ENCODE measurements around the gene DAPK2.
"Not testable (repeated sequence)": the region's sequence is repeated elsewhere in the genome, so short reads cannot be mapped to it uniquely, and the experiment has no call there.

Gene DAPK2

DNA sequence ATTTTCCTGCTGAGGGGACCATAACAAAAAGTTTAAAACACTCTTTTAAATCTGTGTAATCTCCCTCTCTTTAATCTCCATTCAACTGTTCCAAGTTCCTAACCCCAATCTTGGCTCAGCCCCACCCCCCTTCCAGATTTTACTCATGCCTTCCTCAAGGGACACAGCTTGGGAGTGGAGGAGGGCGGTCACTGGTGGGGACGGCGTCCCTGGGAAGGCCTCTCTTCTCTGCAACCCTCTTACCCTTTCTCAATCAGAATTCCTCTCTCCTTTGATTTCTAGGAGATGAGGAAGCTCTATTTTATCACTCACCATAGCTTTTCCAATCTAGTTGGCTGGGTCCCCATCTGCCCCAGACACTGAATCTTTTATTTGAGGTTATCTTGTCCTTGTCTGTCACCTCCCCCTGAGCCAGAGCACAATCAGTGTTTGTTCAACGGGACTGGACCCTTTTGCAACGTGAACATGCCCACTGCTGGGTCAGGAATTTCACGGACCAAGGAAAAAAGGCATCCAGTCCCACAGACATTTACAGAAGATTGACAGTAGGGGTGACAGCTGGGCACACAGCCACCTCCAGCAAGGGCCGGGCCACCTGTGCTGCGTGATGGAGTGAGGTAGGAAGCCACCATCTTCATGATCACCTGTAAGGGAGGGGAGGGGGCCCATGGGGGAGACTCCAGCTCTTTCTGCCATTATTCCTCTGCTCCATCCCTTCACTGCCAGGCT is 128.5 kb downstream of the DAPK2 start:
- no peak for DNase-seq (ENCODE audit: low read depth in 1 of 2, low spot score in 1 of 2)

DNA sequence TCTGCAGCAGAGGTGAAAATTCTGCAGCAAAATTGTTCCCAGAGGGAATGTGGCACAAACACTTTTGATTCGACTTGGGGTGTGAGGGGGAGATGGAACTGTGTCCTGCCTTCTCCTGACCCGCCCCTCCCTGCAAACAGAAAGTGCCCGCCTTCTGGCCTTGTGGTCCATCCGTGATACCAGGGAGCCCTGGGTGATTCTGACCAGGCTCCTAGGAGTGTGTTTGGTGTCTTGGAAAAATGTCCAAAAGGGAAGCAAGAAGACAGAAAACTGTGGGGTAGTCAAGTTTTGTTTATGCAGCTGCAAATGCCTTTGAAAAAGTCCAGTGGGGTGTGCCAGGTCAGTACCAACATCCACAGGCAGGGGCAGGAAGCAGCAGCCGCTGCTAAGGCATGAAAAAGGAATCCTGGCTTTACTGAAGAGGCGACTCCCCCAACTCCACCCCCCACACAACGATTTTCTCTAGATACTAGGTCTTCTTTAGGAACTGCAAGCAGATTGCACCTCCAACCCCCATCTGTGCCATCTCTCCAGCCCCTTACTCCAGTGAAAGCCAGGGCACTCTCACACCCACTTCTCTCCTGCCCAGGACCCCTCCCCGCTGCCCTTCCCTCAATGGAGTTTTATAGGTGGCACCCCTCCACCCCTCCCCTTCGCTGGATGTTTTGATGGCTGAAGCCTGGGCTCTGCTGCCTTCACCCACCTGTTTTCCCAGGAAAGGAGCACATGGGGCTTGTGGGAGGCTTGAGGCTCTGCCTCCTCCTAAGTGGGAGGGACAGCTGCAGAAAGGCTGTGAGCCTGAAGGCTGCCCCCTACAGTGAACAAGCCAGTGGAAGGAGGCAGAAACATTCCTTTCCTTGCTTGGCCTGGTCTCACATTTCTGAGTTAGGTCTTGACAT is 130.2 kb downstream of the DAPK2 start:
- DNase-seq (ENCODE audit: low read depth in 1 of 2, low spot score in 1 of 2): no peak

DNA sequence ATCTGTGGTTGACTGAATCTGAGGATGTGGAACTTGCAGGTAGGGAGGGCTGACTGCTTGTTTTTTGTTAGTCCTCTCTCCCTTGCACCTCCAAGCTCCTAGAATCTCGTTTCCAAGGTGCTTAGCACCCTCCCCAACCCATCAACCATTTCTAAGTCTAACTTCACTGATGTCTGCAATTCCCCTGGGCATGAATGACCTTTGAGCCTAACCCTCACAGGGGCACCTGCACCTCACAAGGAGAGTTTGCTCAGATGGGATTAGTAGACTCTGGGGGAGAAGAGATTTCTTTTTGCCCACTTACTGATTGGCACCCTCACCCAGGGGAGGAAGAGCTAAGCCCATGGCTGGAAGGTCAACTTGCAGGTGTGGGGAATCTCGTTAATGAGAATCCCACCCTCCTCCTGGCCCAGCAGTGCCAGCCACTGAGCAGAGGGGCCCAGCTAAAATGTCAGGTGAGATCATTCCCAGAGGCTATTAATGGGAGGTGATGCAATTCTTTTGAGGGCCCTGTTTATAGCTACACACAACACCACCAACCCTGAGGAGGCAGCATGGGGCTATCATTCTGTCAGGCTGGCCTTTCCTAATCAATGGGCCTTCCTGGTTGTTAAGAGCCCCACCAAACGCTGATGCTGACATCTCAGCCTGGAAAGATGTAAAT is 130.9 kb downstream of the DAPK2 start:
- no peak for DNase-seq (ENCODE audit: low read depth in 1 of 2, low spot score in 1 of 2)

DNA sequence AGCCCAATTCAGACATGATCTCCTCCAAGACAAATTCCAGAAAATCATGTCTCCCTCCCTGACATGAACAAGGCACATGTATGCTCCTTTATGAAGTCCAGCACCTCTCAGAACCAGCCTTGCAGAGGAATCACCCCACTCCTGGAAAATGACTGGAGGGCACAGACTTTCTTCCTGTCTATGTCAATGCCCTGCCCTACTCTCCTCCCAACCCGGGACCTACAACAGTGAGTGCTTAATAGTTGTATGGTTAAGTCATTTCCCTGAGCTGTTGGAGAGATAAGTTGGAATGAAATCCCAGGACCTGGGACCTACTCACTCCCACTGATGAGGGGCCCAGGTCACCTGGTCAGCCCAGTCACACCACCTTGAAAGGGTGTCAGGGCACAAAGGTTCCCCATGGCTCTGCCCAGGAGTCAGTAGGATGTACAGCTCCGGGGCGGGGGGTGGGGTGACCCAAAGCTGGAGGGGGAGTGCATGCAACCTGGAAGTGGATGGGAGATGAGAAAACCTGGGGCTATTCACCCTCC is 132.4 kb downstream of the DAPK2 start:
- no peak for DNase-seq (ENCODE audit: low read depth in 1 of 2, low spot score in 1 of 2)

DNA sequence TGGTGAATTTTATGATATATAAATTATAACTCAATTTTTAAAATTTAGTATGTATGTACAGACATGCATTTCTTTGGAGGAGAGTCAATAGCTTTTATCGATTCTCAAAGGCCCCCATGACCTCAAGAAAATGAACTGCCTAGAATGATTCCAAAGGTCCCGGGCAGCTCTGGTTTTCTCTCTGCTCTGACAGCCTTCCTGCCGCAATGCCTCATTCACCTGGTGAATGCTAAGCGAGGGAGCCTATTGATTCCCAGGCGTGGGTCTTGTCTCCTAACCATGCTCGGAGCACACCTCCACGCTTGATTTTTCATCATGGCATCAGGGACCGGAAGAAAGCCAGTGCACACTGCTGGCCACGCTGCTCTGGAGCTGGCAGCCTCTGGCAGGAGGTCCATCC is 132.9 kb downstream of the DAPK2 start:
- no peak for DNase-seq (ENCODE audit: low read depth in 1 of 2, low spot score in 1 of 2)

DNA sequence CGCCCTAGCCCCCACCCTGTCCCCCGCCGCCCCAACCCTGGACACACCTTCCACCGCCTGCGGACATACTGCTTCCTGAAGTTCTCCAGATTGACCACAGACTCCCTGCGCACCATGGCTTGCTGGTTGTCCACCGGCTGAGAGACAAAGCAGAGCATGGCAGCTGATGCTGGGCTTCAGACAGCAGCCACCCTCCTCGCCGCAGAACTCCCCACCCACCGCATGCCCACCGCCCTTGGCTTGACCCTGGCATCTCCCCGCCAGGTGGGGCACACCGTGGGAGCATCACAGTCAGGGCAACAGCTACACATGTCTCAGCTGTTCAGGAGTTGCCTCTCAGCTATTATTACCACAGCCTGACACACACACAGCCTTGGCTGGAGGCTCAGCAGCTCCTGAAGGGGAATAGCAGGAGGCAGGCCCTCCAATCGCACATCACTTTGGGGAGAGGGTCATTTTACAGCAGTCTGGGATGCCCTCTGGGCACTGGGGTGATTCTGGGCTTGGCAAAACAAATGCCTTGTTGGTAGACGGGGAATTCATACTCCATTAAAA is 134.1 kb downstream of the DAPK2 start:
- DNase-seq (ENCODE audit: low read depth in 1 of 2, low spot score in 1 of 2): no peak

DNA sequence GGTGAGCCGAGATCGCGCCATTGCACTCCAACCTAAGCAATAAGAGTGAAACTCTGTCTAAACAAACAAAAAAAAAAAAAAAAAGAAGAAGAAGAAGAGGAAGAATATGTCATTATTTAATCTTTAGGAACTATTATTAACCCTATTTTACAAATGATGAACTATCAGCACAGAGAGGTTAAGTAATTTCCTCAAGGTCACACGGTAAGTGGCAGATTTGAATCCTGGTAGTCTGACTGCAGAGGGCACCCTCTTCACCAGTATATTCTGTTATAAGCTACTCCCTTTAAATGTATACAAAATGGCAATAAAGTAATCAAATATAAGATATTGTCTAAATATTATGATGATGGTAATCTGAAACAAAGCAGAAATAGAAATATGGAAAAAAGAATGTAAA is 135.1 kb downstream of the DAPK2 start:
- no peak for DNase-seq (ENCODE audit: low read depth in 1 of 2, low spot score in 1 of 2)

DNA sequence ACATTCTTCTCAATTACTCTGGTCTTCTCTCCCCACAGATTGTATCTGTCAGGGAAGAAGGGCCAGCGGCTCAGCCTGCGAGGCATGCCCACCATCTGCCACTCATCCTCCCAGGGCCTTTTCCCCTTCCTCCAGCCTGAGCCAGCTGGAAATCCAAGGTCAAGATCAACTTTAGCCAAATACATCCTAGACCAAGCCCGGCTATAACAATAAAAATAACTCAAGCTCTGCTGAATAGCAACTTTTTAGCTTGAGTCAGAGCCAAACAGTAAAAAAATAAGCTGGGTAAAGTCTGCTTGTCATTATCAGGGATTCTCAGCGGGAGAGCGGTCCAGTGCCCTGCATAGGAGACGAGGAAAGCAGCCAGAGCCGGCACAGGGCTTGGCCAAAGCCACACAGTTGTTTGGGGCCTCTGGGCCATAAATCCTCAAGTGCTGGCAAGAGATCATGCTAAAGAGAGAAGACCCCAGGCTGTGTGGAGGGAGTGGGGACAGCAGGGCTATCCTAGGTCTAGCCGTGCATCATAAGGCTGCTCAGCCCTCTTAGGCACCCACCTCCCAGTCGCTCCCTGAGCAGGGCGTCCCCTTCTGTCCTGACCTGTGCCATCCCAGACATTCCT is 136.4 kb downstream of the DAPK2 start:
- no peak for DNase-seq (ENCODE audit: low read depth in 1 of 2, low spot score in 1 of 2)

DNA sequence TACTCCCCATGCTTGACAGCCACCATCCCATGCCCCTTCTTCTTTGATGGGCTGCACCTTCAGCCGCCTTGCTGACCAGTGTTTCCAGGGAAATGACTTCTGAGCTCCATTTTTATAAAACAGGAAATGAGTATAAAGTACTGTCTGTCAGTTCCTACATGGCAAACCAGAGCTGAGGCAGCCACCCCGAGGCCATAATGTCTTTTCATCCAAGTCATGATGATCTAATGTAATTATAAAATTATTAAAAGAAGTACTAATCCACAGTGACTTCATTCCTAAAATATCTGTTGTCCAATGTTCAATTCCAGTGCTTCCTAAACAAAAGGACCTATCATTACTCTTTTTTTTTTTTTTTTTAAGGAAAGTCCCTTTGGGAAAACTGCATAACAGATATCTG is 137.3 kb downstream of the DAPK2 start:
- DNase-seq (ENCODE audit: low read depth in 1 of 2, low spot score in 1 of 2): no peak

DNA sequence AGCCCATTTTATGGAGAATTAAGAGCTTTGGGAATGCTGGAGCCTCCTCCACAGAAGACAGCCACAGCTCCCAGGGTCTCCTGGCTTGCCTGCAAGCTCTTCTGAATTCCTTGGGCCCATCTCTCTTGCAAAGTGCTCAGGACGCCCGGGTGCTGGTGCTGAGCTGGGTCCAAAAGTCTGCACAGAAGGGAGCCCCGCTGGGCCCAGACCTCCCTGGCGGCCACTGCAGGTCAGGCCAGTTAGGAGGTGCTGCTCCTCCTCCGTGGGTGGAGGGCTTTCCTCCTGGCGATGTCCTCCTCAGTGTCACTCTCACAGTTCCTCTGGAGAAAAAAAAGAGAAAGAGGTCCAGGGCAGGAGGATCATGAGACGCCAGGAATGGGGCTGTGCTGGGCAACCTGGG is 138.0 kb downstream of the DAPK2 start:
- DNase-seq (ENCODE audit: low read depth in 1 of 2, low spot score in 1 of 2): no peak

DNA sequence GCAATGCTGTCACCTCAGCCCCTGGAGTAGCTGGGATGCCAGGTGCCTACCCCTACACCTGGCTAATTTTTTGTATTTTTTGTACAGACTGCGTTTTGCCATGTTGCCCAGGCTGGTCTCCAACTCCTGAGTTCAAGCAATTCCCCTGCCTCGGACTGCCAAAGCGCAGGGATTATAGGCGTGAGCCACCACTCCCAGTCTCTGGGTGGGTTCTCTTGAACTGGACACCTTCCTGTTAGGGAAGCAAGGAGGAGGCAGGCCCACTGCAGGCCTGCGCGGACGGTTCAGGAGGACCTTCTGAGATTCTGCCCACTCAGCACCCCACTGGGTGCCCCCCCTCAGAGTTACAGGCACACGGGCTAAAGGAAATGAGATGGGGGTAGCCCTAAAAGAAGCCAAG is 138.8 kb downstream of the DAPK2 start:
- no peak for DNase-seq (ENCODE audit: low read depth in 1 of 2, low spot score in 1 of 2)

DNA sequence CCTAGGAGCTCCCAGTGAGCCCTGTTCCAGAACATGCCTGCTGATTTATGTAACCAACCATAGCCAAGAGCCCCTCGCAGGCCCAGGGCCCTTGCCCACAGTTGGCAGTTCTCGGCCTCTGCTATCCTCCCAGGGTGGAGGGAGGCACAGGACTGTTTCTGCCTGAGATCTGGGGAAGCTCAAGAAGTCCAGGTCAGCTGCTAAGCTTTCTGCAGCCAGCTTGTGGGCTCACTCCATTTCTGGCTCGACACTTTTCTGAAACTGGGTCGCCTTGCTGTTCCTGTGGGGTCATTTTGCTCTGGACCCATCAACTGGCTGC is 140.1 kb downstream of the DAPK2 start:
- no peak for DNase-seq (ENCODE audit: low read depth in 1 of 2, low spot score in 1 of 2)

DNA sequence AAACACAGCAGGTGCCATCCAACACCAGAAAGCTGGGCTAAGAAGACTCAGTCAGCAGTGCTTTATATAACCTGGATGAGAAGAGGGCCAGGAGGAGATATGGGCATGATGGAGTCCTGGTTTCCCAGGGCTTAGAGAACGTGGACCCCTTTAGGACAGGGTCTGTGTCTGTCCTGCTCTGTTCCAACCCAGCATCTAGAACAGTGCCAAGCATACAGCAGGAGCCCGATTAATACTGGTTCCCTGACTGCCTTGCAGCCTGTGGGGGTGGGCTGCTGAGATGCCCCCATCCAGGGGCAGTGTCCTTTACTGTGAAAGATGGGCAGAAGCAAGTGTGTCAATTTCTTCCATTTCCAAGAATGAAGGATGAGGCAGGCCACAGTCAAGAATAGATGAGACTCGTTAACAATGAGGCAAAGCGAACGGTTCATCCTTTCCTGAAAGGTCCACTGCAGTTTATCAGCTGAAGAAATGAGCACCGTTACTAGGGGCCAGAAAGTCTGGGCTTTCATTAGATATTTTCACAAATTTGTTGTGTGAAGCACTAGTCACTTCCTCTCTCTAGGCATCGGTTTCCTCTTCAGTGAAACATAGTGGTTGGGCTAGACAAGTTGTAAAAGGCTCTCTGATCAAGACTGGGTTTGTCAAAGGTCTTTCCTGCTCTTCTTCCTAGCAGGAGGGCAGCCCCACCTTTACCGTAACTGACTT is 140.6 kb downstream of the DAPK2 start:
- DNase-seq (ENCODE audit: low read depth in 1 of 2, low spot score in 1 of 2): no peak

DNA sequence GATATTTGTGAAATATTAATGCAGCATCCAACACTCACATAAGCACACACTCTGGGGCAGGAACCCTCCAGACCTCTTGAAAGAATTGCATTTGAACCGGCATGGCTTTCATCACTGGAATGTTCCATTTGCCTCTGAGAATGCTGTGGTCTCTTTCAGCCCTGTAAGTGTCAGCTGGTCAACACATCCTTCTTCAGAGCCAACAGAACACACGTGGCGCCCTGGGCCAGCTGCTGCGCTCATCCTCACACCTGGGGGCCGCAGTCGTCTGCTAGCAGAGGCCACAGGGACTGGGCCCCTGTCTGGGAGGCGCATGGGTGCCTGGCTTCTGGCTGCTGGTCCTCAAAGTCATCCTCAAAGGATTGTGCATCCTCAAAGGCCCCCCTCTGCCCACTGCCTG is 141.2 kb downstream of the DAPK2 start:
- no peak for DNase-seq (ENCODE audit: low read depth in 1 of 2, low spot score in 1 of 2)

DNA sequence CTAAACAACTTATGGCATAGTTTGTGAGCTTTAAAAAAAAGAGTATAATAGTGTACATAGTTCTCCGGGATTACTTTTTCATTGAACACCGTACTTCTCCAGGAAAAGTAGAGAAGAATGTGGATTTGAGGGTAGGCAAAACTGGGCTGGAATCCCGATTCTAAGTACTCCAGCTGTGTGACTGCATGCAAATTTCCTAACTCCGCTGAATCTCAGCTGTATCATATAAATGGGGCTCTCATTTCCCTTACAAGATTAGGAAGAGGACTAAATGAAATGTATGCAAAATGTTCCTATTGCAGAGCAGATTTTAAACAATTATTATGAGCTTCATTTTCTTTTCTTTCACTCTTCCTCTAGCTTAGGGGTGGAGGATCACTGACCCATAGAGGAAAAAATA is 142.2 kb downstream of the DAPK2 start:
- DNase-seq (ENCODE audit: low read depth in 1 of 2, low spot score in 1 of 2): no peak

DNA sequence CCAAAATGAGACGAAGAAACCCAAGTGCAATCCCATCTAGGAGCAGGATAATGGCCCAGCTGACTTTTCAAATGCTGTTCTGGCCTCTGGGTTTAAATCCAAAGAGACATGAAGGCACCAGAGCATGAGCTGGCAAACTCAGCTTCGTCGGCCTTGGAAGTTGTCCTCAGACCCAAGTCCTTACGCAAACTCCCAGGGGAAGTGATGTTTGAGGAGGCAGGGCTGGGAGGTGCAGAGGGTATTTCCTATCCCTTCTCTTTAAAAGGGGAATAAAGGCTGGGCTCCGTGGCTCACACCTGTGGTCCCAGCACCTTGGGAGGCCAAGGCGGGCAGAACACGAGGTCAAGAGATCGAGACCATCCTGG is 143.6 kb downstream of the DAPK2 start:
- DNase-seq (ENCODE audit: low read depth in 1 of 2, low spot score in 1 of 2): no peak

DNA sequence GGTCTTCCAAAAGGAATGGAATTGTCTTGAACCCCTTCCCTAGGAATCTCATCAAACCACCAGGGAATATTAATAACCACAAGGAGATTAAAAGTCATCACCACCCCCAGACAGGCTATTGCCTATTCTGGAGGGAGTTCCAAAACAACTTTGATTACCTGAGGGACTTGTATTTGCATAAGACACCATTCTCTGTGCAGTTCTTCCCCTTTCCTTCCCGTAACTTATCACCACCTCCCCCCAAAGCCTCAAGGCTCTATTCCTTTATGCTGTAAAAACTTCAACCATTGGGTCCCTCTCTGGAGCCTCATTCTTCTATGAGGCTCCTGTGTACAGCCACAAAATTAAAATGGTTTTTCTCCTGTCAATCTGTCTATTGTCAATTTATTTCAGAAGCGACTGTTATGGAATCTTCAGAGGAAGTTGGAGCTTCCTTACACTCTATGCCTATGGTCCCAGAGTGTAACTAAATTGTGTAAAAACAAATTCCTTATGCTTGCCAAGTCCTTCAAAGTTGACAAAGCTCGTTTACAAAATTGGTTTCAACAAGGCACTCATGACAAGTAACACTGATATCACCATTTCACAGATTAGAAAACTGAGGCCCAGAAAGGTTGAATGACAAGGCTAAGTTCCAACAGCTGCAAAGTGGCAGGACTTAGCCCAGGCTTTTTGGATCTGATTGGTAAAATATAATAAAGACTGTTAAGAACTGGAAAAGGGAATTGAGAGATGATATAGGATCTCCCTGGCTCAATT is 144.2 kb downstream of the DAPK2 start:
- no peak for DNase-seq (ENCODE audit: low read depth in 1 of 2, low spot score in 1 of 2)

DNA sequence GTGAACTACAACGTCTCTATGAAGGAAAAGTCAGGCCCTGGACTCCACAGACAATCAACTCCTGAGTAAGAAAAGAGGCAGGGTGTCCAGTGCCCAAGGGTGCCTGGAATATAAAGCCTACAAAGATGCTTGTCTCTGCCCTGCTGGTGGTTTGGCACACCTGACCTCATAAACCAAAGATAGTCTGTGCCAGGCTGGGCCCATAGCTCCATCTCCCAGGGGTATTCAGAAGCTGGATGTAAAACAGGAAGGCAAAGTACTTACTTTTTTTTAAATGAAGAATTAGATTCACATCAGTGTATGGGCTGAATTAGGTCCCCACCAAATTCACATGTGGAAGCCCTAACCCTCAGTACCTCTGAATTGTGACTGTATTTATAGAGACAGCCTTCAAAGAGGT is 146.0 kb downstream of the DAPK2 start:
- DNase-seq (ENCODE audit: low read depth in 1 of 2, low spot score in 1 of 2): no peak

DNA sequence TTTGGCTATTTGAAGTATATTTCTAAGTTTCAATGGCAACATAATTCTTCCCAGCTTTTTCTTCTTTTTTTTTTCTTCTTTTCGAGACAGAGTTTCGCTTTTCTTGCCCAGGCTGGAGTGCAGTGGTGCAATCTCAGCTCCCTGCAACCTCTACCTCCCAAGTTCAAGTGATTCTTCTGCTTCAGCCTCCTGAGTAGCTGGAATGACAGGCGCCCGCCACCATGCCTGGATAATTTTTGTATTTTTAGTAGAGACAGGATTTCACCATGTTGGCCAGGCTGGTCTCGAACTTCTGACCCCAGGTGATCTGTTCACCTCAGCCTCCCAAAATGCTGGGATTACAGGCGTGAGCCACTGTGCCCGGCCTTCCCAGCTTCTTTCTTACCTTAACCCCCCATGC is 146.7 kb downstream of the DAPK2 start:
- DNase-seq (ENCODE audit: low read depth in 1 of 2, low spot score in 1 of 2): not testable (repeated sequence)

DNA sequence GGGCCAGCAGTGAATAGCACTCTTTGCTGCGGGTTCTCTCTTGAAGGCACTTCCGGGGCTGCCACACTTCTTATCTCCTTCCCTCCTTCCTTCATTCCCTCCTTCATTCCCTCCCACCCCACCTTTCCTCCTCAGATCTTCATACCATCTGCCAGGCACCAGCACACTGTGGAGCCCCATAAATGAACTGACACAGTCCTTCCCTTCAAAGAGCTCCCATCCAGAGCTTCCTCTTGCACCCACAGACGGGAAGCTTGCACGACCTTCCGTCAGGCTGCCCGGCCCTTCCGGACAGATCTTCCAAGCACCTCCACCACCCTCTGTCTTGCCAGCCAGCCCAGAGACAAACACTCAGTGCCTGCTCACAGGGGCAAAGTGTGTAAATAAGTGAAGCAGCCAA is 147.1 kb downstream of the DAPK2 start:
- no peak for DNase-seq (ENCODE audit: low read depth in 1 of 2, low spot score in 1 of 2)

All from stimulated activated CD4-positive, alpha-beta T cell treated with anti-CD3 and anti-CD28 coated beads, Interleukin-15, amount 100 ng/mL, for 1 hour (primary cell).